Measurements from ENCODE around the gene RMI2.

Gene RMI2

DNA sequence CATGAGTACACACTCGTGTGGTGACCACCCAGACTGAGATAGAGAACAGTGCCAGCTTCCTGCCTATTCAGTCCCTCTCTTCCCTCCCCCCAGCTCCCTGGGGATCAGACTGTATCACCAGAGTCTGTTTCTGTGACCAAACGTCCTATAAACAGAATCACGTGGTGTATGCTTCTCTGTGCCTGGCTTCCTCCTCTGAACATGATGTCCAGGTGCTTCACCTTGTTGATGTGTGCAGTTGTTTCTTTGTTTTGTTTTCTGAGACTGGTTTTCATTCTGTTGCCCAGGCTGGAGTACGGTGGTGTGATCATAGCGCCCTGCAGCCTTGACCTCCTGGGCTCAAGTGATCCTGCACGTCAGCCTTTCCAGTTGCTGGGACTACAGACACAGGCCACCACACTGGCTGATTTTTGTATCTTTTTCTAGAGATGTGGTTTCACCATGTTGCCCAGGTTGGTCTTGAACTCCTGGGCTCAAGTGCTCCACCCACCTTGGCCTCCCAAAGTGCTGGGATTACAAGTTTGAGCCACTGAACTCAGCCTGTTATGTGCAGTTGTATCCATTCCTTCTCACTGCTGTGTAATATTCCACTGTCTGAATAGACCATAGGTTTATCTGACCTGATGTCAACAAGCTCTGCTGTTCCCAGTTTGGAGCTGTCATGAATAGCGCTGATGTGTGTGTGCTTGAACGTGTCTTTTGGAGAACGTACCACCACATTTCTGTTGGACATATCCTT is 35.2 kb upstream of the RMI2 start:
- no peak for DNase-seq (ENCODE audit: low read depth in 1 of 2, low spot score in 1 of 2)

DNA sequence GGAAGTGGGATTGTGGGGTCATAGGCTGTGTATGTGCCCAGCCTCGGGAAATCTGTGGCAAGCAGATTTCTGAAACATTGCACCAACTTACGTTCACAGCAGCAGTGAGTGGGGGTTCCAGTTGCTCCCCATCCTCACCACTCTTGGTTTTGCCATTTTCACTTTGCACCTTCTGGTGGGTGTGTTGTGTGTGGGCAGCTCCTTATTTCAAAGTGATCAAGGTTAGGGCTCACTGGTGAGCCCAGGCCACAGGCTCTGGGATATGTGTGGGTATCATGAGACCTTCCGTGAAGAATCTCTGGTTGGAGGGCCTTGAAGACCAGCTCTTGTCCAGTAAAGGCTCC is 34.7 kb upstream of the RMI2 start:
- DNase-seq (ENCODE audit: low read depth in 1 of 2, low spot score in 1 of 2), result no peak

DNA sequence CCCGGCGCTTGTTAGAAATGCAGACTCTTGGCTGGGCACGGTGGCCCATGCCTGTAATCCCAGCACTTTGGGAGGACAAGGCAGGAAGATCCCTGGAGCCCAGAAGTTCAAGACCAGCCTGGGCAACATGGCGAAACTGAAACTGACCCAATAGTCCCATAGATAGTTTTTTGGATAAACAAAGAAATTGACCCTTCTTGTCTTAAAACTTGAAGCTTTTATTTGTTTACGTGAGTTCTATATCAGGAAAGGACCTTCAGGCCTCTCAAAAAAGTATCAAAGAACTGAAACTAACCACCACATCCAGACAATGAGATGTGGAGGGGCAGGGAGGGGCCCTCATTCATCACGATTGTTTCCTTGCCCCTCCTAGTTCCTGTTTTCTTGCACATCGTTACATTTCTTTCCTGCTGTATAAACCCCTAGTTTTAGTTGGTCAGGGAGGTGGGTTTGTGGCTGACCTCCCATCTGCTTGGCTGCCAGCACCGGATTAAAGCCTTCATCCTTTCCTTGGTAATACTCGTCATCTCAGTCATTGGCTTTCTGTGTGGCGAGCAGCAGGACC is 34.2 kb upstream of the RMI2 start:
- no peak for DNase-seq (ENCODE audit: low read depth in 1 of 2, low spot score in 1 of 2)

DNA sequence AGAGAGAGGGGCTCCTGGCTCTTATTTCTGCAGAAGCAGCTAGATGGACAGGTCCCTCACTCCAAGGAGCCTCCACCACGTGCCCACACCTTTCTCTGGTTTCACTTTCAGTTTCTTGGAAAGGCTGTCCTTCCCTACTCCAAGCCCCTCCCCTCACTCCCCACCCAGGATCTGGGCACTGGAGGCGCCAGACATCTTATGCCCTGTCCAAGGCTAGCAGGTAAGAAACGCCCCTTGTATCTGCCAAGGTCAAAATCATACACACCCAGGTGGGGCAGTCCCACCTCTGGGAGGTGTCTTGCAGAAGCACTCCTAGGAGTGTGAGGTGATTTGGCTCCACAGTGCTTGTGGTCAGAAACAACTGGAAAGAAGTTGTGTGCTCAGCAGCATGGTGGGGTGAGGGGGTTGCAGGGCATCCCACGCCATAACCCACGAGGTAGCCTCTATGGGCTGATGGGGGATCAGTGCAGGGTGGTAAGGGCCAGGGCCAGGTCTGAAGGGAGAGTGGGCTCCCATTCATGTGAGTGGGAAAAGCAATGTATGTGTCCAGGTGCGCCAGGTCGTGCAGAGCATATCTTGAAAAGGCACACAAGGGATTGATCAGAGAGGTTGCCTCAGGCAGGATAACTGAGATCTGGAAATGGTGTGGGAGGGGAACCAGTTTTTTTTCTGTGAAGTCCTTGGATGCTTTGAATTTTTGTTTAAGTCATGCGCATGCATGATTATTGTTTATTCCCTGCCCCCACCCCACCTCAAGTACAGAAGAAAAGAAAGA is 32.4 kb upstream of the RMI2 start:
- no peak for DNase-seq (ENCODE audit: low read depth in 1 of 2, low spot score in 1 of 2)

DNA sequence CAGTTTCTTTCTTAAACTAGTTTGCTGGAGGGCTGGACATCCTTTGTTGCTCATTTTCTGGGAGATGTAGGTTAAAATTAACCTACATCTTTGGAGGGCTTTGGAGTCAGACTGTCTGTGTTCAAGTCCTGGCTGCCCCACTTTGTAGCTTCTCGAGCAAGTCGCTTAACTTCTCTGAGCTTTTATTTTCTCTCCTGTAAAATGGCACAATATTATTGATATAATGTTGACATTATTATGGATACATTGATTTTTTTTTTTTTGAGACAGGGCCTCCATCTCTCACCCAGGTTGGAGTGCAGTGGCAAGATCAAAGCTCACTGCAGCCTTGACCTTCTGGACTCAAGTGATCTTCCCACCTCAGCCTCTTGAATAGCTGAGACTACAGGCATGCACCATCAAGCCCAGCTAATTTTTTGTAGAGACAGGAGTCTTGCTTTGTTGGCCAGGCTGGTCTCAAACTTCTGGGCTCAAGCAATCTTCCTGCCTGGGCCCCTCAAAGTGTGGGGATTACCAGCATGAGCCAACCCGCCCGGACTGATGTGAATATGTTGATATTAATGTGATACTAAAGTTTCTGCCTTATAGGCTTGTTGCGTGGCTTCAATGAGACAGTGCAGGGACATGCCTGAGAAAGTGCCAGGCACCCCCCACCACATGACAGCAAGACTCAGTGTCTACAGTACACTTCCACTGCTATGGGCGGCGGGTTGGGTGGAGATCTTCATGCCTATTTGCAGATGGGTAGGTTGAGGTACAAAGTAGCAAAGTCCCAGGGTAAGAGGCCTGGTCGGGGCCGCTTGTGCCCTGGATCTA is 31.6 kb upstream of the RMI2 start:
- DNase-seq (ENCODE audit: low read depth in 1 of 2, low spot score in 1 of 2), result no peak

DNA sequence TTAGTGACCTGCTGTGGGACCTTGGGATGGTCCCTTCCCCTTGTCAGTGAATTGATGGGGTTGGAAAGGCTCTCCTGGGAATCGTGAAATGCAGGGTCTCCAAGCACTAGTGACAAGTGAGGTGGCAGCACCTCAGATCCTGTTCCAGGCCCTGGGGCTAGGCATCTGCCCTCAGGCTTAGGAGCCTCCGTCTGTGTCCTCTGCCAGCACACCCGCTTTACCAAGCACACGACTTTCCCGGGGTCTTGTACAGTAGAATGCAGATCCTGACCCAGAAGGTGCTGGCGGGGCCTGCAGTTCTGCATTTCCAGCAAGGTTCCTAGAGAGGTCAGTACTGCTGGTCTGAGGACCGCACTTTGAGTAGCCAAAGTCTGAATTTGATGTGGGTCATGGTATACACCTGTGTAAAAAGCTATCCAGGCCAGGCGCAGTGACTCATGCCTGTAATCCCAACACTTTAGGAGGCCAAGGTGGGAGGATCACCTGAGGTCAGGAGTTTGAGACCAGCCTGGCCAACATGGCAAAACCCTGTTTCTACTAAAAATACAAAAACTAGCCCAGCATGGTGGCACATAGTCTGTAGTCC is 30.9 kb upstream of the RMI2 start:
- no peak for DNase-seq (ENCODE audit: low read depth in 1 of 2, low spot score in 1 of 2)

DNA sequence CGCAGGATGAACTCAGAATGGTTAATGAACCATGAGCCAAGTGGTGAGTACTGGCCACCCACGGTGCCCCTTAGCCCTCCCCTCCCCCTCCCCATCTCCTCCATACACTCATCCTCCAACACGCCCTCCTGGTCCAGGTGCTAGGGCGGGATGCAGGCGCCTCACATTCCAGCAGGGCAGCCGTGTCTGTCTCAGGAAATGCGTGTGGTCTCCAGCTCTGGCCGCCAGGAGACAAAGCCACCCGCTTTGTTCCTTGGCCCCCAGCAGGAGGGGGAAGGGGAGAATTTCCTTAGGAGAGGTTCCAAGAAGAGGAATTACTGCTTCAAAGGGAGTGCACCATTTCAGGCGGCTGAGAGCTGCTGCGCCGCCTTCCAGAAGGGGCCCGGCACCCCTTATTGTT is 29.7 kb upstream of the RMI2 start:
- DNase-seq (ENCODE audit: low read depth in 1 of 2, low spot score in 1 of 2), result no peak

DNA sequence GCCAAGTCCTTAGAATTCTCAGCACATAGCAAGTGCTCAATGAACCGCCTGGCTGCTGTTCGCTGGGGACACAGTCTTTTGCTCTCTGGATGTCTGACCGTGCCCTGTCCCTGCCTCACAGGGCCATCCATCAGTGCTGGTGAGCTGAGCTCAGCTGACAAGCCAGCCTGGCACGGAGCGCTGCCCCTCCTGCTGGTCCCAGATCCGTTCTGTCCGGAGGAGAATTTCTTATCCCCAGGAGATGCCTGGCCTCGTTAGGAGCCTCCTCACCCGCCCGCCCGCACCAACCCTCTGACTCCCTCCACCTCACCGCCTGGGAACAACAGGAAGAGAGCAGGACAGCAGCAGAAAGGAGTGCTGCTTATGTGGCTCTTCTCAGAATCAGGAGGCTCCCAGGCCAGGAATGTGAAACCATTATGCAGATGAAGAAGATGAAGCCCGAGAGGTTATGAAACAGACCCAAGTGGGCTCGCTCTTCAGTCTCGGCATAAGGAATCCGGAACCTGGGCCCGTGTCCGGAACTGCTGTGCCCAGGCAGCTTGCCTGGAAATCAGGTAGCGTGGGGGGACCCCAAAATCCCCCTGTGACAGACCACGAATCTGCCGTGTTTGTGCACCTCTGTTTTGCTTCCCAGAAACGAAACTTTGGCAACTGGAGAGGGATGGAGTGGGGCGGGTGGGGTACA is 28.8 kb upstream of the RMI2 start:
- DNase-seq (ENCODE audit: low read depth in 1 of 2, low spot score in 1 of 2), result no peak

DNA sequence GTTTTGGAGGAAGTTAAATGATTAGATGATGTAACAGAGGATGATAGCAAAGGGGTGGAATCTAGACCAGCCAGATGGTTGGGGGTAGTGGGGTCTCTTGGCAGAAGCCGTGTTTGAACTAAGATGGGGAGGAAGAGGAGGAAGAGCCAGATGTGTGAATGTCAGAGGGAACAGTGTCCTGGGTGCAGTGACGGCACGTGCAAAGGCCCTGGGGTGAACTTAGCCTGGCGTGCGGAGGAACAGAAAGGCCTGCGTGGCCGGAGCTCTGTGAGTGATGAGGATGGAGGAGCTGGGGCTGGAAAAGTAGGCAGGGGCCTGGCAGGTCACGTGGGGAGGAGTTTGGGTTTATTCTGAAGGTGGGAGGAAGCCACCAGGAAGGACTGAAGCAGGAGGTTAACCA is 26.4 kb upstream of the RMI2 start:
- no peak for DNase-seq (ENCODE audit: low read depth in 1 of 2, low spot score in 1 of 2)

DNA sequence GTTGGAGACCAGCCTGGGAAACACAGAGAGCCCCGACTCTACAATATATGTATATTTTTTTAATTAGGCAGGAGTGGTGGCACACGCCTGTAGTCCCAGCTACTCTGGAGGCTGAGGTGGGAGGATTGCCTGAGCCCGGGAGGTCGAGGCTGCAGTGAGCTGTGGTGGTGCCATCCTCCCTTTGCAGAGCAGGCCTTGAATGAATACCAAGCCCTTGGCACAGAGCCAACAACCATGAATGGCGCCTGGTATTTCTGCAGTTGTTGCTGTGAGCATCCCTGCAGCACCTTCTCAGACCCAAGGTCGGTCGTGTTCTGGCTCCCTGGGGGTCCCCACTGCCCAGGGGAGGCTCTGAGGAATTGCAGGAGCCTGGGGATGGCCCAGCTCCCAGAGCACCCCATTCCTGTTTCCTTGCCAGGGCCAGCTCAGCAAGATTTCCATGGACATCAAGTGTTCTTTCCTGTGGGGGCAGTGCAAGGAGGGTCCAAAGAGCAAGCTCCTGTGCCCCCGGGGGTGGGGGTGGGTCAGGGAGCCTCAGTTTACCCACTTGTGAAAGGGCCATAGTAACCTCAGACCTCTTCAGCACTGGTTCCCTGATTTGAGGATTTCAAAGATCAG is 25.6 kb upstream of the RMI2 start:
- no peak for DNase-seq (ENCODE audit: low read depth in 1 of 2, low spot score in 1 of 2)

DNA sequence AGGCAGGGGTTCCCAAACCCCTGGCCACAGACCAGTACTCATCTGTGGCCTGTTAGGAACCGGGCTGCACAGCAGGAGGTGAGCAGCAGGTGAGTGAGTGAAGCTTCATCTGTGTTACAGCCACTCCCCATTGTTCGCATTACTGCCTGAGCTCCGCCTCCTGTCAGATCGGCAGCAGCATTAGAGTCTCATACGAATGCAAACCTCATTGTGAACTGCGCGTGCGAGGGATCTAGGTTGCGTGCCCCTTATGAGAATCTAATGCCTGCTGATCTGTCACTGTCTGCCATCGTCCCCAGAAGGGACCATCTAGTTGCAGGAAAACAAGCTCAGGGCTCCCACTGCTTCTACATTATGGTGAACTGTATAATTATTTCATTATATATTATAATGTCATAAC is 25.1 kb upstream of the RMI2 start:
- no peak for DNase-seq (ENCODE audit: low read depth in 1 of 2, low spot score in 1 of 2)

DNA sequence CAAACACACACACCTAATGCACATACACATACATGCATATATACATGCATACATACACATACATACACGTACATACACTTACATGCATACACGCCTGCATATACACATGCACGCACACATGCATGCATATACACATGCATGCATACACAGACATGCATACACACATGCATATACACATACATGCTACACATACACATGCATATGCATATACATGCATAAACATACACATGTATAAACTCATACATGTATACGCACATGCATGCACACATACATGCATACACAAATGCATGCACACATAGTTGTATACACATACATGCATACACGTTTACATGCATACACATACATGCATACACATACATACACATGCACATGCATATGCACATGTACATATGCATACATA is 23.6 kb upstream of the RMI2 start:
- no peak for DNase-seq (ENCODE audit: low read depth in 1 of 2, low spot score in 1 of 2)

DNA sequence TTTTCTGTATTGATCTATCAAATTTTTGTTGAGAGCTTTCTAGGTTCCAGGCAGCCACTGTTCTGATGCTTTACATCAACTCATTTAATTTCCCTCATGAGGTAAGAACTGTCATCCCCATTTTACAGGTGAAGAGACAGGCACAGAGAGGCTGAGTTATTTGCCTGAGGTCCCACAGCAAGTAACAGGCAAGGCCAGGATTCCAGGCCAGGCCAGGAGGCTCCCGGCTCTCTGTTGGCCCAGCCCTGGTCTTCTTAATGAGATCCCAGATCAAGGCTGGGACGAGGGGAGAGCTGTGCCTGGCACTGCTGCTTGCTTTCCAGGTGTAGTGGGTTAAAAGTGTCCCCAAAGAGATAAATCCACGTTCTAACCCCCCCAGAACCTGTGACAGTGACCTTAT is 22.4 kb upstream of the RMI2 start:
- no peak for DNase-seq (ENCODE audit: low read depth in 1 of 2, low spot score in 1 of 2)

DNA sequence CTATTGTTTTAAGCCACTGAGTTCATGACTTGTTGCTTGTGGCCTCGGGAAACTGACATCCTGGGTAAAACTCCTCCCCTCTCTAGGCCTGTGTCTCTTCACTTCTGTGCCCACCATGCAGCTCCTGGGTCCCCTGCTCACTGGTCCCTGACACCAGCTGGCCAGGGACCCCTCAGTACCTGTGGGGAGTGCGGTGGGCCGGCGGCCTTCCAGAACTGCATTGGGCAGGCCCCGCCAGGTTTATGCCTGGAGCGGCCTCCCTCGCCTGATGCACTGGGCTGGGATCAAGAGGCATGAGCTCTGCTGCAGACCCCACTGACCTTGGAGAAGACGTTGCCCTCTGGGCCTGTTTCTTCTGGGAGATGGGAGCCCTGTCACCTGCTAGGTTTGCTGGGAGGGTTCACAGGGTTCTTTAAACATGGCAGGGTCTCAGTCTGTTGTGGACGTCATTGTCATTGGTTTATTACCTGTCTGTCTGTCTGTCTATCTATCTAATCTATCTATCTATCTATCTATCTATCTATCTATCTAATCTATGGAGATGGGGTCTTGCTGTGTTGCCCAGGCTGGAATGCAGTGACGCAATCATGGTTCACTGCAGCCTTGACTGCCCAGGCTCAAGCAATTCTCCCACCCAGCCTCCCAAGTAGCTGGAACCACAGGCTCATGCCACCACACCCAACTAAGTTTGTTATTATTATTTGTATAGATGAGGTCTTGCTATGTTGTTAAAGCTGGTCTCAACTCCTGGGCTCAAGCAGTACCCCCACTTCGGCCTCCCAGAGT is 21.5 kb upstream of the RMI2 start:
- DNase-seq (ENCODE audit: low read depth in 1 of 2, low spot score in 1 of 2), result no peak

DNA sequence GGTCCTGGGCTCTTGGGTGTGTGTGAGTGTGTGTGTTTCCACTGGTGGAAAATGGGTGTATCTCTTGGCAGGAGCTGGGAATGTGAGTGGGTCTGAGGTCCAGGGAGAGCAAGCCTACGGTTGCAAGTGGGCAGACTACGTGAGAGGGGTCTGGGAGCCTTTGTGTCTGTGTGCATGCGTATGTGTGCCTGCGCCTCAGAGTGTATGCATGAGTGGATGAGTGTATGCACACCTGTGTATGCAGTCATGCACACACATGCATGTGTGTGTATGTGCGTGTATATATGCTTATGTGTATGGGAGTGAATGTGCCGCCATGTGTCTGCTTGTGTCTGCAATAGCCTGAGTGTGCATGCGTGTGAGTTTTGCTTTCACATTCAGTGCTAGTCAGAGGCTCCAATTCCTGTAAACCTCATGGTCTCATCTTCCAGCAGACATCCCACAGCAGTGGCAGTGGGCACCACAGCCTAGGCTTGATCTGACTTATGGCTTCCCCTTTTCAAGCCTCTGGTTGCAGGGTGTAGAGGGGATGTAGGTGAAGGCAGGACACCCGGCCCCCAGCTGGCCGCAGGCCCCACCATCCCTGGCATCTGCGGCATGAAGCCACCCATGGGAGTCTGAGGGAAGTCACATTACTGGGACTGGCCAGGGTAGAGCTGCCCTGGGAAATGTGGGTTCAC is 19.7 kb upstream of the RMI2 start:
- no peak for DNase-seq (ENCODE audit: low read depth in 1 of 2, low spot score in 1 of 2)

DNA sequence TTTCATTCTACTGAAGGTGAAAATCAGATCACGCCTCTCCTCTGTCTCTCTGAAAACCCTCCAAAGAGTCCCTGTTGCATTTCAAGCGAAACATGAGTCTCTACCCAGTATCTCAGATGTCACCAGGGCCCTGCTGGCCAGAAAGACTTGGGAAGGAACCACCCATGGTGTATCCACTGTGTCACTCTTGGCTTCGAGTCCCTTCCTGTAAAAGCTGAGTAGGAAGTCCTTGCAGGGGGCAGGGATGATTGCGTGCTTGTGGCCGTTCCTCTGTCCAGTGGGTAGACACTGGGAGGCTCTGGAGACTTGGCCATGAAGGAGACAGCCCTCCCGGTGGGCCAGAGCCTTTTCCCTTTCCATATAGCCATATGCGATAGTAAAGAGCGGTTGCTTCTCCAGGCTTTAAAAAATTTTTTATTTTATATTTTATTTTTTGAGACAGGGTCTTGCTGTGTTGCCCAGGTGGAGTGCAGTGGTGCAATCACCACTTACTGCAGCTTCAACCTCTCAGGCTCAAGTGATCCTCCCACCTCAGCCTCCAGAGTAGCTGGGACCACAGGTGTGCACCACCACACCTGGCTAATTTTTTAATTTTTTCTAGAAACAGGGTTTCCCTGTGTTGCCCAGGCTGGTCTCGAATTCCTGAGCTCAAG is 19.0 kb upstream of the RMI2 start:
- no peak for DNase-seq (ENCODE audit: low read depth in 1 of 2, low spot score in 1 of 2)

DNA sequence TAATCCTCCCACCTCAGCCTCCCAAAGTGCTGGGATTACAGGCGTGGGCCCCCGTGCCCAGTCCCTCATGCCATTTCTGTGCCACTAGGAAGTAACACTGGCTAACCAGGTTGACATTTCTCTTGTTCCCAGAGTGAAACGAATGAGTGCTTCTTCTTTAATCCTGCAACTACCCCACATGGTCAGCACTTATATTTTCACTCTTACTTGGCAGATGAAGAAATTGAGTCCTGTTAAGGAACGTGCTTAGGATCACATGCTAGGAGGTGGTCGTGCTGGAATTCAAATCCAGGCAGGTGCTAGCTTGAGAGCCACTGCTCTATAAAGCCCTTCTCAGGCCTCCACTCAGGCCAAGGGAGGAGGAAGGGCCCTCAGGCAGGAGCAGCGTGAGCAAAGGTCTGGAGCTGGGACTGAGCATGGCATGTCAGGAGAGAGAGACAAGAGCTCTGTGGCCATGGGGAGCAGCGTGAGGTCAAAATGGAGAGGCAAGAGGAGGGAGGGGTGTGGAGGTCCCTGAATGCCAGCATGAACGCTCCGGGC is 18.5 kb upstream of the RMI2 start:
- DNase-seq (ENCODE audit: low read depth in 1 of 2, low spot score in 1 of 2), result no peak
